Fibroblast of the aortic adventitia (primary cell): ENCODE measurements around the gene MYO7A. TPM values are rescaled to one million over a fixed set of nuclear protein-coding genes. Genes with fewer than 3 reads are reported as not detected.
A peak's percentile ranks its signal among the peaks of the same experiment; 100 is the strongest.

Source experiments
- DNase-seq: peaks from one replicate; pipeline ENCODE4 v3.0.0-alpha.2; 2010; ENCODE audit warnings: low read depth
- H3K4me3 ChIP-seq: 2 replicates; pipeline ENCODE4 v1.5.1; 2011; ENCODE audit warnings: low read depth, mild to moderate bottlenecking, control low read depth, low read length, moderate library complexity
- total RNA-seq: library from RNA; depleted of rRNA; stranded (reverse); fragments of >200 nt; gene quantifications from 2 replicates; pipeline ENCODE4 v1.2.3, GENCODE V29; 2012; ENCODE audit warnings: low replicate concordance
- TF ChIP-seq, protein P1 (sequence below): IDR thresholded peaks from 2 replicates; pipeline ENCODE4 v1.5.1; 2011; ENCODE audit warnings: mild to moderate bottlenecking, low read length, control low read depth, inconsistent platforms; ENCODE audit not compliant: insufficient read depth

MYO7A gene
- total RNA-seq, 1 donor, result 0.45 TPM

DNA sequence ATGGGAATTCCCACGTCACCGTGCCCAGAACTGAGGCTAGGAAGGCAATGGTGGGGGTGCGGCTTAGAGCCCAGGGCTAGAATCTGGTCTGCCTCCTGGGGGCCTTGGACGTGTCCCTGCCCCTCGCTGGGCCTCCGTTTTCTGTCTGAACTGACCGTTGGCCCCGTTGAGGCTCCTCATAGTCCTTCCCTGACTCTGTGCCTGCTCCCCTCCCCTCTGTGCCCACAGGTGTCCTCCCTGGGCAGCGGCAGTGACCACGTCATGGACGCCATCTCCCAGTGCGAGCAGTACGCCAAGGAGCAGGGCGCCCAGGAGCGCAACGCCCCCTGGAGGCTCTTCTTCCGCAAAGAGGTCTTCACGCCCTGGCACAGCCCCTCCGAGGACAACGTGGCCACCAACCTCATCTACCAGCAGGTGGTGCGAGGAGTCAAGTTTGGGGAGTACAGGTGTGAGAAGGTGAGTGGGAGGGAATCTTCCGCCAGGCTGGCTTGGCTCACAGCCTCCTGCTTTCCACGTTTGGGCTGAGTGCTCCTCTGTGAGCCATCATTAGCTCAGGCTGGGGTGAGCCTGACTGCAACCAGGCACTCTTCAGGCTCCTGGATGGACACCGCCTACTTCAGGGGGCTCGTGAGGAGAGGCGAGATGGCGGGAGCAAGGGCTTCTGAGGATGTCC lies 63.9 kb downstream of the MYO7A start:
- peak; percentile 9 for DNase-seq
- TF ChIP-seq, protein P1, sequence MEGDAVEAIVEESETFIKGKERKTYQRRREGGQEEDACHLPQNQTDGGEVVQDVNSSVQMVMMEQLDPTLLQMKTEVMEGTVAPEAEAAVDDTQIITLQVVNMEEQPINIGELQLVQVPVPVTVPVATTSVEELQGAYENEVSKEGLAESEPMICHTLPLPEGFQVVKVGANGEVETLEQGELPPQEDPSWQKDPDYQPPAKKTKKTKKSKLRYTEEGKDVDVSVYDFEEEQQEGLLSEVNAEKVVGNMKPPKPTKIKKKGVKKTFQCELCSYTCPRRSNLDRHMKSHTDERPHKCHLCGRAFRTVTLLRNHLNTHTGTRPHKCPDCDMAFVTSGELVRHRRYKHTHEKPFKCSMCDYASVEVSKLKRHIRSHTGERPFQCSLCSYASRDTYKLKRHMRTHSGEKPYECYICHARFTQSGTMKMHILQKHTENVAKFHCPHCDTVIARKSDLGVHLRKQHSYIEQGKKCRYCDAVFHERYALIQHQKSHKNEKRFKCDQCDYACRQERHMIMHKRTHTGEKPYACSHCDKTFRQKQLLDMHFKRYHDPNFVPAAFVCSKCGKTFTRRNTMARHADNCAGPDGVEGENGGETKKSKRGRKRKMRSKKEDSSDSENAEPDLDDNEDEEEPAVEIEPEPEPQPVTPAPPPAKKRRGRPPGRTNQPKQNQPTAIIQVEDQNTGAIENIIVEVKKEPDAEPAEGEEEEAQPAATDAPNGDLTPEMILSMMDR, result peak; percentile 37
- no peak overlapping the region for H3K4me3 ChIP-seq

DNA sequence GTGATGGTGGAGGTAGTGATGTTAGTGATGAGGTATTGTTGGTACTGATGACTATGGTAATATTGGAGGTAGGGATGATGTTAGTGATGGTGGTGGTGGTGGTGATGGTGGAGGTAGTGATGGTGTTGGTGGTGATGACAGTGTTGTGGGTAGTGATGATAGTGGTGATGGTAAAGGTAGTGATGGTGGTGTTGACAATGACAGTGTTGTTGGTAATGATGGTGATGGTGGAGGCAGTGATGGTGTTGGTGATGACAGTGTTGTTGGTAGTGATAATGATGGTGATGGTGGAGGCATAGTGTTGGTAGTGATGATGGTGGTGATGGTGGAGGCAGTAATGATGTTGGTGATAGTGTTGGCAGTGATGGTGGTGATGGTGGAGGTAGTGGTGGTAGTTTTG lies 65.1 kb downstream of the MYO7A start:
- DNase-seq, result no peak

DNA sequence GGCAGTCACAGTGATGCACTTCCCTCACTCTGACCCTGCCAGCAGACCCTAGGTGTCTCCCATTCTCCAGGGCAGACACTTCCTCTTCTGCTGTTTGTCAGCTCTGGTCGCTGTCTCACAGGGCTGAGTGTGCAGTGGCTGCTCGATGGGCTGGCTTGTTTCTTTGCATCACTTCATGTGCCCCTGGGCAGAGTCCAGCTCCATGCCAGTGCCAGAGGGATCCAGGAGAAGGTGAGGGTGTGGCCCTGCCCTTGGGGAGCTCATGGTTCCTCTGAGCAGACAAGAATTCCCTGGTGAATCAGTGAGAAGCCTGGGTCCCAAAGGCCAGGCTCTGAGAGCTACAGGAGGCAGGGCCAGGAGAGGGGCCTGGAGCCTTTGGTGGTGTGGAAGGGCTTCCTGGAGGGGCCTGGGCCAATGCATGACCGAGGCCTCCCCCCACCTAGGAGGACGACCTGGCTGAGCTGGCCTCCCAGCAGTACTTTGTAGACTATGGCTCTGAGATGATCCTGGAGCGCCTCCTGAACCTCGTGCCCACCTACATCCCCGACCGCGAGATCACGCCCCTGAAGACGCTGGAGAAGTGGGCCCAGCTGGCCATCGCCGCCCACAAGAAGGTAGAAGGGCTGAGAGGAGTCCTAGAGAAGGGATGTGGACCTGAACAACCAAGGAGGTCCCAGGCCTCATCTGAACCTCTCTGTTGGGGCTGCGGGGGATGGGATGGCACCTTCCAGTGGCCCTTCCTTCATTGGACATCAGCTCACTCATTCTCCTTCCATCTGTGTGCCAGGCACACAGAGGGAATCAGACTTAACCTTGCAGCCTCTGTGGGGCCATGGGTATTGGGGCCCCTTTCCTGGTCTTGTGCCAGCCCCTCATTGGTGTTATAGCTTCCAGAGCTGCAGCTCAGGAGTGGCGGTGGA lies 66.1 kb downstream of the MYO7A start:
- TF ChIP-seq, protein P1, result no peak
- H3K4me3 ChIP-seq, result no peak overlapping the region
- no peak for DNase-seq

More for the DNA sequence above, 65.1 kb downstream of the MYO7A start:
- no peak overlapping the region for H3K4me3 ChIP-seq
- TF ChIP-seq, protein P1, result no peak

DNA sequence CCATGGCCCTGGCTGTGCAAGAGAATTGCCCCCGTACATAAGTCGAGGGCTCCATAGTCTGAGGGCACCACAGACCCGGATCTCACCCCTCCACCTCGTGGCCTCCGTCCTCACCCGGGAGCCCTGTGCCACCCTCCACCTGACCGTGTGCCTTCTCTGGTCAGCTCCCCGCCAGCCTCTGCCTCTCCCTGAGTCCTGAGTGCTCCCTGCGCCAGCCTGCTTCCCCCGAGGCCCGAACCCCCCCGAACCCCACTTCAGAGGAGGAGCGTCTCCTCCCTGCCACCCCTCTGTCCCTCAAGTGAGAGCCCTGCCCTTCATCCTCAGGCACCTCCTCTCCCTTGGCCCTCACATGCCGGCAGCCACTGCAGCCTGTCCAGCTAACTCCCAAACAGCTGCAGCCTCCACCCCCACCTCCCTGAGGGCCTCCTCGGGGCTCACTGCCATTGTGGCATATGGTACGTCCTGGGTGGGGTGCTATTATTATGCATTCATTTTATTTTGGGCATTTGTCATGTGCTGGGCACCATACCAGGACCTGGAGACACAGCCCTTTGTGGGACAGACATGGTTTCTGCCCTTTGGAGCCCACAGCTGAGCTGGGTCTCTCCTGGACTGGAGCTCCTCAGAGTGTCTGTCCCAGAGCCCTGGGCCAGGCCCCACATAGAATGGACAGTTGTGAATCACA lies 67.2 kb downstream of the MYO7A start:
- H3K4me3 ChIP-seq, result no peak overlapping the region
- TF ChIP-seq, protein P1, result no peak
- DNase-seq, result no peak

DNA sequence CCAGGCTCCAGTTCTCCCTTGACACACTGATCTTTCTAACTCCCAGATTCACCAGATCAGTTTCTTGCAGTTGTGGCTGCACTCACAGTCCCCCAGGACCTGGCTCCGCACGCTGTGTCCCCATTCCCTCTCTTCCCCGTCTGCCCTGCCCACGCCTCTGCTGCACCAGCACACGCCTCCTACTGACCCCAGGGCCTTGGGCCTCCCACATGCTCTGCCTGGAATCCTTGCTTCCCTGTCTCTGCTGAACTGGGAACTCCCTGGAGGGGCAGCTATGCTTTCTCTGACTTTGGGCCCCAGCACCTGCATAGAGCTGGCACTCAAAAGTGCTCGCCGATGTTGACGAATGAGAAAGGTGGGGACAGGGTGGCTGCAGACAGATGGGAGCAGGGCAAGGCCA lies 68.9 kb downstream of the MYO7A start:
- DNase-seq, result no peak
- TF ChIP-seq, protein P1, result no peak
- no peak overlapping the region for H3K4me3 ChIP-seq

DNA sequence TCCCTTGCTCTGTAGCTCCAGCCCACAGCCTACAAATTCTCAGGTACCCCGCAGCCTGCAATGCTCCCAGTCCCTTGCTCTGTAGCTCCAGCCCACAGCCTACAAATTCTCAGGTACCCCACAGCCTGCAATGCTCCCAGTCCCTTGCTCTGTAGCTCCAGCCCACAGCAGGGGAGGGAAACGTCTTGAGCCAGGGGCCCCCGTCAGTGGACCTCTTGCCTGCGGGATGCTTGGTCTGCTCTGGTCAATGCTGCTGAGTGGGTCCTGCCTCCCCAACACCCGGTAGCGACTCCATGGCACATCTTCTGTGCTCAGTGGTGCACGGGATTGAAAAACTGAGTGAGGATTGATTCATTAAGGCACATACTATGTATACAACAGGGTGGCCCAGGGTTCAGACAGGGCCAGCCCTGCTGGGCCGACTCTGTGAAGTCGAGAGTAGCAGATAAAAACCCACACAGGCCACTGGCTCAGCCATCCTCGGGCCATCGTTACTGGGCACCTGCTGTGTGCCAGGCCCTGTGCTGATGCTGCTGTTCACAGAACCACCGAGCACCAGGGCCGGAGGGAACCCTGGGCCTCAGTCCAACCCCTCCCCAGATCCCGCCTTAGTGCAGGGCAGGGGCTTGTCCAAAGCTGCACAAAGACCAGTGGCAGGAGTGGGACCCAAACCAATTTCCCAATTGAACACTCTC lies 69.7 kb downstream of the MYO7A start:
- H3K4me3 ChIP-seq, result no peak overlapping the region
- no peak for DNase-seq
- TF ChIP-seq, protein P1, result no peak
